Mammary epithelial cell (primary cell): ENCODE data around the gene DRC7.

Source experiments
- CTCF ChIP-seq, 2 donors: IDR thresholded peaks in 1 of 2; conservative IDR thresholded peaks in 1 of 2; 2 replicates each; pipeline ENCODE4 v1.5.1; 2011 to 2012; ENCODE audit warnings: inconsistent platforms in 2 of 2, low read length in 2 of 2, mild to moderate bottlenecking in 2 of 2, control low read depth in 1 of 2, low read depth in 1 of 2; ENCODE audit not compliant: insufficient read depth in 1 of 2; ENCODE audit errors: extremely low read depth in 1 of 2
- EZH2 ChIP-seq: IDR thresholded peaks from 2 replicates; pipeline ENCODE4 v1.6.1; 2012; ENCODE audit warnings: low read length, inconsistent platforms, borderline replicate concordance

- TF ChIP-seq CTCF (conservative IDR thresholded peaks at IDR 0.05 in 1 of 2, IDR thresholded peaks at IDR 0.05 in 1 of 2; ENCODE audit: extremely low read depth in 1 of 2, insufficient read depth in 1 of 2, low read depth in 1 of 2, low read length in 2 of 2) = no peak
- TF ChIP-seq EZH2 = no peak
These were observed 5.4 kb upstream of the DRC7 start for GRCh38 chr16:57688987-57689761.
